Progenitor cell of endocrine pancreas (in vitro differentiated cells): ENCODE data around the gene RBKS. TPM values are rescaled to one million over a fixed set of nuclear protein-coding genes. Genes with fewer than 3 reads are reported as not detected.
A peak's percentile ranks its signal among the peaks of the same experiment; 100 is the strongest.

Experiments
- DNase-seq: peaks from one replicate; pipeline ENCODE4 v3.0.0; 2021; ENCODE audit warnings: low spot score; ENCODE audit not compliant: unreplicated experiment
- H3K27ac Mint-ChIP-seq: 2 replicates; pipeline ENCODE4 v1.8.0; 2021; ENCODE audit warnings: mild to moderate bottlenecking, moderate library complexity, mixed read lengths
- H3K27me3 Mint-ChIP-seq: 2 replicates; pipeline ENCODE4 v1.8.0; 2021; ENCODE audit warnings: mixed read lengths
- H3K36me3 Mint-ChIP-seq: 2 replicates; pipeline ENCODE4 v1.8.0; 2022; ENCODE audit warnings: mixed read lengths; ENCODE audit not compliant: insufficient read depth
- H3K4me1 Mint-ChIP-seq: 2 replicates; pipeline ENCODE4 v1.8.0; 2021; ENCODE audit warnings: low read depth, mixed read lengths
- H3K4me3 Mint-ChIP-seq: 2 replicates; pipeline ENCODE4 v1.8.0; 2021; ENCODE audit warnings: low read depth, mild to moderate bottlenecking, moderate library complexity, mixed read lengths
- H3K9me3 Mint-ChIP-seq: 2 replicates; pipeline ENCODE4 v1.8.0; 2021; ENCODE audit warnings: low read depth, mixed read lengths
- total RNA-seq: library from RNA; stranded (reverse); gene quantifications from 2 replicates; pipeline ENCODE4 v1.2.1, GENCODE V29; 2021
- TF ChIP-seq, protein P1 (sequence below): fragments of 200-600 bp; sonication (generic); IDR thresholded peaks from one replicate; pipeline ENCODE4 v1.5.0; 2021; ENCODE audit warnings: antibody characterized with exemption, mild to moderate bottlenecking; ENCODE audit not compliant: unreplicated experiment

The RBKS gene
- total RNA-seq, 1 donor from 2014 or later: 5.4 TPM

DNA sequence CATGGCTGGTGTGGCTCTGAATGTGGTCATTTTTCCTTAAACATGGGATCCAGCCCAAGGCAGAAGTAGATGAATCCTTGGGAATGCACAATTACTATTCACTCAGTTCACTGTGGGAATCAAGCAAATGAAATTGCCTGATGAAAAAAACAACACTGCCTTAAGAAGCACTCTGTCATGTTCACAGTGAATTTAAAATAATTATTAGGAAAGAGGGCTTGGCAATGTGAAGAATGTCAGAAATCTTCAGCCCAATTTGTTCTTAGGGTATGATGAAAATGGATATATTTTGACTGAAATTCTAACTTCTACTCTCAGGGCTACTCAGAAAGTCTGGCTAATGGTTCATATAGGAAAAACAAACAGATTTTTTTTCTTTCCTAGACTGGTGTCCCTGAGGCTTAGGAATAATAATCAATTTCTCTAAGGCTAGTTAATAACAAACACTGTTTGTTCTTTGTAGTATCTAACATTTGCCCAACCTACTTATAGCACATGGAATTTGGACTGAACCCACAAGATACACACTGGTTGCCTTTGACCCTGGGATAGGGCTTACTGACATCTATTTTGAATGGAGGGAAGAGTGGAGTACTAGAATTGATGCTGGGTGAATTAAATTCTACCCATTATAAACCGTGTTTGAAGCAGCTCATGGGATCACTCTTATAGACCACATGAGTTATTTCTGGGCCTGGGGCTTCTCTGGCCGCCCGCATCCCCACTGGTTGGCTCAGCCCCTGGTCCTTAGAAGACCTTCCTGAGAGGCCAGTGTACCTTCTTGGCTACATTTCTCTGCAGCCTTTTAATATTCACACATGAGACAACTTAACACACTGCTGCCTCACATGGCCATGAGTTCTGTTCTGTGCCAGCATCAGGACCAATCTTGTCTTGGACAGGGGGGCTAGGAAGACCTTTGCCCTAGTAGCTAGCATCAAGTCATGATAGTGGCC is 127.0 kb downstream of the RBKS start:
- no peaks in the 10 kb centered on the region for H3K27me3 Mint-ChIP-seq
- peak overlapping the region; percentile 15 for H3K27ac Mint-ChIP-seq
- H3K4me3 Mint-ChIP-seq: peak overlapping the region; percentile 23
- H3K4me1 Mint-ChIP-seq: peaks cover 18% of the 10 kb centered on the region
- H3K9me3 Mint-ChIP-seq: no peaks in the 10 kb centered on the region
- no peak for DNase-seq
- peaks cover 7% of the 10 kb centered on the region for H3K36me3 Mint-ChIP-seq
- TF ChIP-seq, protein P1, sequence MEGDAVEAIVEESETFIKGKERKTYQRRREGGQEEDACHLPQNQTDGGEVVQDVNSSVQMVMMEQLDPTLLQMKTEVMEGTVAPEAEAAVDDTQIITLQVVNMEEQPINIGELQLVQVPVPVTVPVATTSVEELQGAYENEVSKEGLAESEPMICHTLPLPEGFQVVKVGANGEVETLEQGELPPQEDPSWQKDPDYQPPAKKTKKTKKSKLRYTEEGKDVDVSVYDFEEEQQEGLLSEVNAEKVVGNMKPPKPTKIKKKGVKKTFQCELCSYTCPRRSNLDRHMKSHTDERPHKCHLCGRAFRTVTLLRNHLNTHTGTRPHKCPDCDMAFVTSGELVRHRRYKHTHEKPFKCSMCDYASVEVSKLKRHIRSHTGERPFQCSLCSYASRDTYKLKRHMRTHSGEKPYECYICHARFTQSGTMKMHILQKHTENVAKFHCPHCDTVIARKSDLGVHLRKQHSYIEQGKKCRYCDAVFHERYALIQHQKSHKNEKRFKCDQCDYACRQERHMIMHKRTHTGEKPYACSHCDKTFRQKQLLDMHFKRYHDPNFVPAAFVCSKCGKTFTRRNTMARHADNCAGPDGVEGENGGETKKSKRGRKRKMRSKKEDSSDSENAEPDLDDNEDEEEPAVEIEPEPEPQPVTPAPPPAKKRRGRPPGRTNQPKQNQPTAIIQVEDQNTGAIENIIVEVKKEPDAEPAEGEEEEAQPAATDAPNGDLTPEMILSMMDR: no peak

DNA sequence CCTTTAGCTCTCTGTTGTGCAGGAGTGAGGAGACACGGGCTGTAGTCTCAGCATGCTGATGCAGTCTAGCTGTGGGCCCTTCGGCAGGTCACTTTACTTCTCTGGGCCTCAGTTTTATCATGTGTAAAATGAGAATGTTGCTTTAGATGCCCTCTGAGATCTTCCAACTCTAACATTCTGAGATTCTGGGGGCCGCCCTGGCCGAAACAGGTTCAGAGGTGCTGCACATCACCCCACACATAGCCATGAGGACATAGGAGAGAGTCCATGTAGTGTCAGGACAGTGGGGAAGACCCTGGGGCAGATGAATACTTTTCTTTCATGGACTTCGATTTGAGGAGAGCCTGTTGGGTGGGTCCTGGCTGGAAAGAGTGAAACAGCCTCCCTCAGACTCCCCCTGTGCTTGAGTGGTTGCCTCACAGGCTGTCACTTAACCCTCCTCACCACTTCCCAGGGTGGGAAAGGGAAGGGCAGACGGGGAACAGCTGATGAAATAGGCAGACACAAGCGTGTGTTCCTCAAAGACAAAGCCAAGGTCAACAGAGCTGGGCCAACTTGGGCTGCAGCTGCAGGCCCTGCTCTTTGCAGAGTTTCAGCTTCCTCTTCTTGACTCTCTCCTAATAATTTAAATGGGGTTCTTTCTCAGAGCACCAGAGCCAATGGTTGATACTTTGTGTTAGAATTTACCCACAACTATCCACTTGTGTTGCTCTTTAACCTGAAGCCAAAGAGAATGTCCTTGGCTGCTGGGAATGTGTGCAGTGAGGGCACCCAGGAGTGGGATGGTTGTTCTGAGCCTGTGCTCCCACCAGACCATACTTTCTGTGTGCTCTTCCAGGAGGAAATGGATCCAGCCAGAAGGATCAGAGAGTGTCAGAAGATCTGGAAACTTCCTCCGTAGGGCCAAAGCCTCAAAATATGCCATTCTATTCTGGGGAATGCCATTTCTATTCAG is 133.4 kb downstream of the RBKS start:
- Mint-ChIP-seq H3K36me3 (peaks cover 9% of the 10 kb centered on the region), H3K27me3 (no peaks in the 10 kb centered on the region), H3K27ac (peak overlapping the region; percentile 76), H3K4me1 (peaks cover 28% of the 10 kb centered on the region), H3K9me3 (no peaks in the 10 kb centered on the region), H3K4me3 (no peak overlapping the region)
- TF ChIP-seq, protein P1: no peak
- DNase-seq: no peak

DNA sequence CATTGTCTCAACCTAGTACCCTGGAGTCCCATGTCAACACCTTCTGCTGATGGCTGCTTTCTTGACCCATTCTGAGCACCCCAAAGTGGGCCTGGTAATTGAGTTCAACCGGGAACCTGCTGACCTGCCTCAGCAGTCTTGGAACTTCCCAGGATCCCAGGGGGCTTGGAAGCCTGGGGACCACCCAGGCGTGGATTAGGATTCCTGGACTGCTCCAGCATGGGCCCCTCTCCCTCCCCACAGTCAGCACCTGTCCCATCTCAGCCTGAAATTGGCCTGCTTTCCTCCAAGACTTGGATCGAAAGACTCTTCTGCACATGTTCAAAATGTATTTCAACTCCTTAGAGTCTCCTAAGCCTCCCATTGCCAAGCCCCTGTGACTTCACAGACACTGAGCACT is 134.1 kb downstream of the RBKS start:
- TF ChIP-seq, protein P1: no peak
- H3K9me3 Mint-ChIP-seq: no peaks in the 10 kb centered on the region
- H3K27ac Mint-ChIP-seq: peak overlapping the region; percentile 73
- peaks cover 29% of the 10 kb centered on the region for H3K4me1 Mint-ChIP-seq
- H3K27me3 Mint-ChIP-seq: no peaks in the 10 kb centered on the region
- DNase-seq: no peak
- H3K36me3 Mint-ChIP-seq: peaks cover 7% of the 10 kb centered on the region
- H3K4me3 Mint-ChIP-seq: no peak overlapping the region

DNA sequence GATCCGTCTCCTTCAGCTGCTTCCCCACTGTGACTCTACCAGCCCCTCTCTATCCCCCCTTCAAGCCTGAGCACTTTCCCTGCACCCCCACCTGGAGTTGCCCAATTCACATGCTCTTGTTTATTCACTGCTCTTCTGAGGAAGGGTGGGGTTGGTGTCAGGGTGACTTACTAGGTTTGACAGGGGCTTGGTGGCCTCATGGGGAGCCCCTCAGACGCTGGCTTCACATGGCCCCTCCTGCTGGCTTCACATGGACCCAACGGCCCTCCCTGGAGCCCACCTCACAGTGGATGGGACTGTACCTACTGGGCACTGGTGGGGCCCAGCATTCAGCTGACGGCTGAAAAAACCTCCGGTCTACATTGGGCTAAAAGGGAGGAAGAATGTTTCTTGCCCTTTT is 135.4 kb downstream of the RBKS start:
- DNase-seq: no peak
- H3K4me3 Mint-ChIP-seq: no peak overlapping the region
- H3K4me1 Mint-ChIP-seq: peaks cover 29% of the 10 kb centered on the region
- no peaks in the 10 kb centered on the region for H3K27me3 Mint-ChIP-seq
- H3K27ac Mint-ChIP-seq: peak overlapping the region; percentile 62
- no peaks in the 10 kb centered on the region for H3K9me3 Mint-ChIP-seq
- peaks cover 7% of the 10 kb centered on the region for H3K36me3 Mint-ChIP-seq
- TF ChIP-seq, protein P1: no peak

DNA sequence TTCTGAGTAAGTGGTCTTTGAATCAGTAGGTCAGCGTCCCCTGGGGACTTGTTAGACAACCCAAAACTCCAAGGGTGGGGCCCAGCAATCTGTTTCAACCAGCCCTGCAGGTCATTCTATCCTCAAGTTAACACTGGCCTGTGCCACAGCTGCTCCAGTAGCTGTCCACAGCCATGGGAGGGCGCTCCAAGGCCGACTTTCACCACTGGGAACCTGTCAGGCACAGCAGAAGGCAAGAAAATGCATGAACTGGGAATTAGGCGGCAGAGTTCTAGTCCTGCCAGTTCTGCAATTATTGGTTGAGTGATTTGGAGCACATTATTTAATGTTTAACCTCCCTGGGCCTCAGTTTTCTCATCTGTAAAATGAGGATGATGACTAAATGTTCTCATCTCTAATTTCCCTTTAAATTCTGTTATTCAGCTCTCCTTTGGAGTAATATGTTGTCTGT is 136.0 kb downstream of the RBKS start:
- peaks cover 29% of the 10 kb centered on the region for H3K4me1 Mint-ChIP-seq
- peak overlapping the region; percentile 100 for H3K27ac Mint-ChIP-seq
- no peaks in the 10 kb centered on the region for H3K27me3 Mint-ChIP-seq
- peak overlapping the region; percentile 85 for H3K4me3 Mint-ChIP-seq
- peak; percentile 62 for DNase-seq
- TF ChIP-seq, protein P1: peak; percentile 82
- H3K9me3 Mint-ChIP-seq: peaks cover 3% of the 10 kb centered on the region
- peaks cover 7% of the 10 kb centered on the region for H3K36me3 Mint-ChIP-seq
